Measurements from ENCODE around the gene EVL. TPM values are rescaled to one million over a fixed set of nuclear protein-coding genes. Genes with fewer than 3 reads are reported as not detected.
A peak's percentile ranks its signal among the peaks of the same experiment; 100 is the strongest.

Gene EVL
- total and polyA plus RNA-seq, 2 experiments from 2014 or later, result 65.3 to 116 TPM

DNA sequence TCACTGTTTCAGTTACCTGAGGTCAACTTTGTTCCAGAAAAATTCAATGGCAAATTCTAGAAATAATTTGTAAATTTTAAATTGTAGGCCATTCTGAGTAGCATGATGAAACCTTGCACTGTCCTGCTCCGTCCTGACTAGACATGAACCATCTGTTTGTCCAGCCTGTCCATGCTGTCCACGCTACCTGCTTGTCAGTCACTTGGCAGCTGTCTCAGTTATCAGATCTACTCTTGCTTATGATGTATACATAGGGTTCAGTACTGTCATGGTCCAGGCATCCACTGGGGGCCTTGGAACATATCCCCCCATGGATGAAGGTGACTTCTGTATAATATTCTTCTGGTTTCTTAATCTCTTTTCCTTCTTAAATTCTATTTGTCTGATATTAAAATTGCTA, 14.1 kb upstream of the EVL start:
- TF ChIP-seq, protein P1, sequence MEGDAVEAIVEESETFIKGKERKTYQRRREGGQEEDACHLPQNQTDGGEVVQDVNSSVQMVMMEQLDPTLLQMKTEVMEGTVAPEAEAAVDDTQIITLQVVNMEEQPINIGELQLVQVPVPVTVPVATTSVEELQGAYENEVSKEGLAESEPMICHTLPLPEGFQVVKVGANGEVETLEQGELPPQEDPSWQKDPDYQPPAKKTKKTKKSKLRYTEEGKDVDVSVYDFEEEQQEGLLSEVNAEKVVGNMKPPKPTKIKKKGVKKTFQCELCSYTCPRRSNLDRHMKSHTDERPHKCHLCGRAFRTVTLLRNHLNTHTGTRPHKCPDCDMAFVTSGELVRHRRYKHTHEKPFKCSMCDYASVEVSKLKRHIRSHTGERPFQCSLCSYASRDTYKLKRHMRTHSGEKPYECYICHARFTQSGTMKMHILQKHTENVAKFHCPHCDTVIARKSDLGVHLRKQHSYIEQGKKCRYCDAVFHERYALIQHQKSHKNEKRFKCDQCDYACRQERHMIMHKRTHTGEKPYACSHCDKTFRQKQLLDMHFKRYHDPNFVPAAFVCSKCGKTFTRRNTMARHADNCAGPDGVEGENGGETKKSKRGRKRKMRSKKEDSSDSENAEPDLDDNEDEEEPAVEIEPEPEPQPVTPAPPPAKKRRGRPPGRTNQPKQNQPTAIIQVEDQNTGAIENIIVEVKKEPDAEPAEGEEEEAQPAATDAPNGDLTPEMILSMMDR (IDR thresholded peaks at IDR 0.05; ENCODE audit: low read depth, low read length), result no peak
- Histone ChIP-seq H3K9me3 (ENCODE audit: low read depth) (no peaks in the 10 kb centered on the region), H3K27me3 (no peaks in the 10 kb centered on the region), H3K27ac (no peak overlapping the region), H3K4me1 (ENCODE audit: low read depth) (no peaks in the 10 kb centered on the region), H3K4me3 (no peak overlapping the region), H3K36me3 (no peaks in the 10 kb centered on the region)
- DNase-seq (ENCODE audit: low read depth in 1 of 2, low spot score in 1 of 2), result no peak

GRCh38 chr14:100051543-100051942, 13.7 kb upstream of the EVL start:
- DNase-seq (ENCODE audit: low read depth in 1 of 2, low spot score in 1 of 2), result no peak
- H3K9me3 ChIP-seq (ENCODE audit: low read depth), result no peaks in the 10 kb centered on the region

DNA sequence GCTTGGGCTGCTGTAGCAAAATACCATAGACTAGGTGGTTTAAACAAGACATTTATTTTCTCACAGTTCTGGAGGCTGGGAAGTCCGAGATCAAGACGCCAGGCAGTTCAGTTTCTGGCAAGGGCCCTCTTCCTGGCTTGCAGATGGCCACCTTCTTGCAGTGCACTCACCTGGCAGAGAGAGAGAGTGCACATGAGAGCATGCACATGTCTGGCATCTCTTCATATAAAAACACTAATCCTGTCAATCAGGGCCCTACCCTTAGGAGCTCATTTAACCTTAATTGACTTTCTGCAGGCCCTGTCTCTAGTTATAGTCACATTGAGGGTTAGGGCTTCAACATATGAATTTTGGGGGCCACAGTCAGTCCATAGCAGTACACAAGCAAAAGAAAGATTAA, 12.4 kb upstream of the EVL start:
- H3K9me3 ChIP-seq (ENCODE audit: low read depth), result no peaks in the 10 kb centered on the region
- TF ChIP-seq, protein P1 (IDR thresholded peaks at IDR 0.05; ENCODE audit: low read depth, low read length), result no peak
- H3K4me1 ChIP-seq (ENCODE audit: low read depth), result no peaks in the 10 kb centered on the region
- H3K4me3 ChIP-seq, result no peak overlapping the region
- no peak for DNase-seq (ENCODE audit: low read depth in 1 of 2, low spot score in 1 of 2)
- H3K36me3 ChIP-seq, result no peaks in the 10 kb centered on the region
- H3K27me3 ChIP-seq, result no peaks in the 10 kb centered on the region
- no peak overlapping the region for H3K27ac ChIP-seq

More at GRCh38 chr14:100051543-100051942, 13.7 kb upstream of the EVL start:
- no peak overlapping the region for H3K27ac ChIP-seq
- no peaks in the 10 kb centered on the region for H3K36me3 ChIP-seq
- TF ChIP-seq, protein P1 (IDR thresholded peaks at IDR 0.05; ENCODE audit: low read depth, low read length), result no peak
- H3K4me3 ChIP-seq, result no peak overlapping the region
- no peaks in the 10 kb centered on the region for H3K27me3 ChIP-seq
- no peaks in the 10 kb centered on the region for H3K4me1 ChIP-seq (ENCODE audit: low read depth)

GRCh38 chr14:100054316-100055075, 10.7 kb upstream of the EVL start:
- TF ChIP-seq, protein P1 (IDR thresholded peaks at IDR 0.05; ENCODE audit: low read depth, low read length), result no peak
- H3K27ac ChIP-seq, result no peak overlapping the region
- H3K27me3 ChIP-seq, result no peaks in the 10 kb centered on the region
- no peaks in the 10 kb centered on the region for H3K9me3 ChIP-seq (ENCODE audit: low read depth)
- no peak overlapping the region for H3K4me3 ChIP-seq
- DNase-seq (ENCODE audit: low read depth in 1 of 2, low spot score in 1 of 2), result no peak
- no peaks in the 10 kb centered on the region for H3K4me1 ChIP-seq (ENCODE audit: low read depth)
- H3K36me3 ChIP-seq, result no peaks in the 10 kb centered on the region

DNA sequence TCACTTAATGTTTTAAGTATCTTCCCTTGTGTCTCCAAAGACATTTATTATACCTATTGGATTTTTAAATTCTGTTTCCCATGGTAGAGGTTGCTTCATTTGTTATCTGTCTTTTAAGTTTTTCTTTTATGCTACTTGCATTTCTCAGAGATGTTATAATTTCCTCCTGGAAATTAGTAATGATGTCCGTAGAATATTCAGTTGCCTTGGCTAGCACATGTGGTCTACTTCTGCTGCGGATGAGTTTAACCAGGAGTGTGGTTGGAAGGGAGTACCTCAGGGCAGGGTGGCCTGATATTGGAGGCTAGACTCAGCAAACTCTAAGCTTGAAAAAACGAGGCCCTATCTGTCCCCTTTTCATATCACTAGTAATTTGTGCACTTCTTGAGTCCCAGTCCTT, 8.8 kb upstream of the EVL start:
- Histone ChIP-seq H3K27ac (no peak overlapping the region), H3K36me3 (no peaks in the 10 kb centered on the region), H3K4me1 (ENCODE audit: low read depth) (no peaks in the 10 kb centered on the region), H3K27me3 (no peaks in the 10 kb centered on the region), H3K4me3 (no peak overlapping the region), H3K9me3 (ENCODE audit: low read depth) (no peaks in the 10 kb centered on the region)
- peak in 1 of 2 donors; percentile 34 for DNase-seq (ENCODE audit: low read depth in 1 of 2, low spot score in 1 of 2)
- TF ChIP-seq, protein P1 (IDR thresholded peaks at IDR 0.05; ENCODE audit: low read depth, low read length), result no peak

Measured in cardiac muscle cell (in vitro differentiated cells and primary cell).